Mammary epithelial cell (primary cell): ENCODE results near the gene PDE6A.

Experiments
- EZH2 ChIP-seq: IDR thresholded peaks from 2 replicates; pipeline ENCODE4 v1.6.1; 2012; ENCODE audit warnings: low read length, inconsistent platforms, borderline replicate concordance
- TF ChIP-seq, protein P1 (sequence below), 2 donors: IDR thresholded peaks in 1 of 2; conservative IDR thresholded peaks in 1 of 2; 2 replicates each; pipeline ENCODE4 v1.5.1; 2011 to 2012; ENCODE audit warnings: inconsistent platforms in 2 of 2, low read length in 2 of 2, mild to moderate bottlenecking in 2 of 2, control low read depth in 1 of 2, low read depth in 1 of 2; ENCODE audit not compliant: insufficient read depth in 1 of 2; ENCODE audit errors: extremely low read depth in 1 of 2

GRCh38 chr5:149811453-149811852 is 133.1 kb downstream of the PDE6A start:
- TF ChIP-seq, protein P1, sequence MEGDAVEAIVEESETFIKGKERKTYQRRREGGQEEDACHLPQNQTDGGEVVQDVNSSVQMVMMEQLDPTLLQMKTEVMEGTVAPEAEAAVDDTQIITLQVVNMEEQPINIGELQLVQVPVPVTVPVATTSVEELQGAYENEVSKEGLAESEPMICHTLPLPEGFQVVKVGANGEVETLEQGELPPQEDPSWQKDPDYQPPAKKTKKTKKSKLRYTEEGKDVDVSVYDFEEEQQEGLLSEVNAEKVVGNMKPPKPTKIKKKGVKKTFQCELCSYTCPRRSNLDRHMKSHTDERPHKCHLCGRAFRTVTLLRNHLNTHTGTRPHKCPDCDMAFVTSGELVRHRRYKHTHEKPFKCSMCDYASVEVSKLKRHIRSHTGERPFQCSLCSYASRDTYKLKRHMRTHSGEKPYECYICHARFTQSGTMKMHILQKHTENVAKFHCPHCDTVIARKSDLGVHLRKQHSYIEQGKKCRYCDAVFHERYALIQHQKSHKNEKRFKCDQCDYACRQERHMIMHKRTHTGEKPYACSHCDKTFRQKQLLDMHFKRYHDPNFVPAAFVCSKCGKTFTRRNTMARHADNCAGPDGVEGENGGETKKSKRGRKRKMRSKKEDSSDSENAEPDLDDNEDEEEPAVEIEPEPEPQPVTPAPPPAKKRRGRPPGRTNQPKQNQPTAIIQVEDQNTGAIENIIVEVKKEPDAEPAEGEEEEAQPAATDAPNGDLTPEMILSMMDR (conservative IDR thresholded peaks at IDR 0.05 in 1 of 2, IDR thresholded peaks at IDR 0.05 in 1 of 2; ENCODE audit: extremely low read depth in 1 of 2, insufficient read depth in 1 of 2, low read depth in 1 of 2, low read length in 2 of 2): no peak
- TF ChIP-seq EZH2: no peak
